Progenitor cell of endocrine pancreas (in vitro differentiated cells): ENCODE data around the gene NDUFAF8. TPM values are rescaled to one million over a fixed set of nuclear protein-coding genes. Genes with fewer than 3 reads are reported as not detected.

Source experiments
- DNase-seq: peaks from one replicate; pipeline ENCODE4 v3.0.0; 2021; ENCODE audit warnings: low spot score; ENCODE audit not compliant: unreplicated experiment
- H3K27ac Mint-ChIP-seq: 2 replicates; pipeline ENCODE4 v1.8.0; 2021; ENCODE audit warnings: mild to moderate bottlenecking, moderate library complexity, mixed read lengths
- H3K27me3 Mint-ChIP-seq: 2 replicates; pipeline ENCODE4 v1.8.0; 2021; ENCODE audit warnings: mixed read lengths
- H3K36me3 Mint-ChIP-seq: 2 replicates; pipeline ENCODE4 v1.8.0; 2022; ENCODE audit warnings: mixed read lengths; ENCODE audit not compliant: insufficient read depth
- H3K4me1 Mint-ChIP-seq: 2 replicates; pipeline ENCODE4 v1.8.0; 2021; ENCODE audit warnings: low read depth, mixed read lengths
- H3K4me3 Mint-ChIP-seq: 2 replicates; pipeline ENCODE4 v1.8.0; 2021; ENCODE audit warnings: low read depth, mild to moderate bottlenecking, moderate library complexity, mixed read lengths
- H3K9me3 Mint-ChIP-seq: 2 replicates; pipeline ENCODE4 v1.8.0; 2021; ENCODE audit warnings: low read depth, mixed read lengths
- total RNA-seq: library from RNA; stranded (reverse); gene quantifications from 2 replicates; pipeline ENCODE4 v1.2.1, GENCODE V29; 2021
- TF ChIP-seq, protein P1 (sequence below): fragments of 200-600 bp; sonication (generic); IDR thresholded peaks from one replicate; pipeline ENCODE4 v1.5.0; 2021; ENCODE audit warnings: antibody characterized with exemption, mild to moderate bottlenecking; ENCODE audit not compliant: unreplicated experiment

Gene NDUFAF8
- total RNA-seq, 1 donor from 2014 or later: 43.6 TPM

DNA sequence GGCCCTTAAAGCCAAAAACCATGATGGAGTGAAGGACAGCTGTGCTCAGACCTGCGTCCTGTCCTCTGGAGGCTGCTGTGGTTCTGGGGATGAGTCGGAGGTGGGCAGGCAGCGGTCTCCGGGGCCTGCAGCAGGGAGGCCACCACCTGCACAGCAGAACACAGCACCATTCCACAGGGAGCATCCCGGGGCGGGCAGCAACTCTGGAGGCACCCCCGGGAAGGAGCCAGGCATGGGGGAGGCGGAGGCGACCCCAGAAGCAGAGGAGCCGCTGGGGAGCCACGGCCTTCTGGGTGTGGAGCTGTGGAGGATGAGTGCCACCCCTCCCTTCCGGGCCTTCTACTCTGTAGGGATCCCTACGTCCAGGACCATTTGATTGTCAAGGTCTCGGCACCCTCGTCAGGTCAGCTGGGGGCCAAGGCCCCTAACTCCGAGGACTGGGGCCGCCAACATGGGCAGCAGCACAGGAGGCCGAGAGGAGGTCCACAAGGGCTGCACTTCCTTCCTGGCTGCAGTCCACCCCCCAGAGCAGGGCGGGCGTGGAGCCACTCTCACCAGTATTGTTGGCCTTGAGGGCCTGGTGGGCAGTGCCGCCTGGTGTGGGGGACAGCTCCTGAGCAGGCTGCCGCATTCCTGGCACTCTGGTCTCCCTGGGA, 40.2 kb upstream of the NDUFAF8 start:
- Mint-ChIP-seq H3K4me1 (no peaks in the 10 kb centered on the region), H3K27me3 (no peaks in the 10 kb centered on the region), H3K27ac (no peak overlapping the region), H3K4me3 (no peak overlapping the region), H3K36me3 (peaks cover 2% of the 10 kb centered on the region), H3K9me3 (no peaks in the 10 kb centered on the region)
- DNase-seq: no peak
- TF ChIP-seq, protein P1, sequence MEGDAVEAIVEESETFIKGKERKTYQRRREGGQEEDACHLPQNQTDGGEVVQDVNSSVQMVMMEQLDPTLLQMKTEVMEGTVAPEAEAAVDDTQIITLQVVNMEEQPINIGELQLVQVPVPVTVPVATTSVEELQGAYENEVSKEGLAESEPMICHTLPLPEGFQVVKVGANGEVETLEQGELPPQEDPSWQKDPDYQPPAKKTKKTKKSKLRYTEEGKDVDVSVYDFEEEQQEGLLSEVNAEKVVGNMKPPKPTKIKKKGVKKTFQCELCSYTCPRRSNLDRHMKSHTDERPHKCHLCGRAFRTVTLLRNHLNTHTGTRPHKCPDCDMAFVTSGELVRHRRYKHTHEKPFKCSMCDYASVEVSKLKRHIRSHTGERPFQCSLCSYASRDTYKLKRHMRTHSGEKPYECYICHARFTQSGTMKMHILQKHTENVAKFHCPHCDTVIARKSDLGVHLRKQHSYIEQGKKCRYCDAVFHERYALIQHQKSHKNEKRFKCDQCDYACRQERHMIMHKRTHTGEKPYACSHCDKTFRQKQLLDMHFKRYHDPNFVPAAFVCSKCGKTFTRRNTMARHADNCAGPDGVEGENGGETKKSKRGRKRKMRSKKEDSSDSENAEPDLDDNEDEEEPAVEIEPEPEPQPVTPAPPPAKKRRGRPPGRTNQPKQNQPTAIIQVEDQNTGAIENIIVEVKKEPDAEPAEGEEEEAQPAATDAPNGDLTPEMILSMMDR: no peak

- Mint-ChIP-seq H3K27me3 (no peaks in the 10 kb centered on the region), H3K27ac (no peak overlapping the region)
Observed at GRCh38 chr17:81199482-81199830, 39.7 kb upstream of the NDUFAF8 start.

DNA sequence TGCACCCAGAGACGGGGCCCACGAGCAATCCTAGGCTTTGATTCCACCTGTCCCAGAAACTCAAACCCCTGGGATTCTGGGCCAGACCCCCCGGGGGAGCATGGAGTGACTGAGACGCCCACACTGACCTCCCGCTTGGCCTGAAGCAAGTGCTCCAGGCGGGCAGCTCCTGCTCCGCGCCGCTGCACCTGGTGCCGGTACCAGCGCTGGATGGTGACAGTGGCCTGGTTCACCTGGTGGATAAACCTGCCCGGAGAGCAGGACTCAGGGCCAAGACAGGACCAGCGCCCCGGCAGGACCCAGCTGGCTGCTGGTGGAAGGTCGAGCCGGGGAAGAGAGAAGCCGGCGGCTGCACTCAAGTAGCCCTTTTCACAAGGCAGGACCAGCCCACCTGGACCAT, 38.9 kb upstream of the NDUFAF8 start:
- Mint-ChIP-seq H3K36me3 (peaks cover 2% of the 10 kb centered on the region), H3K27ac (no peak overlapping the region)

More at GRCh38 chr17:81199482-81199830, 39.7 kb upstream of the NDUFAF8 start:
- TF ChIP-seq, protein P1: no peak
- H3K36me3 Mint-ChIP-seq: peaks cover 2% of the 10 kb centered on the region
- DNase-seq: no peak
- no peaks in the 10 kb centered on the region for H3K9me3 Mint-ChIP-seq
- no peaks in the 10 kb centered on the region for H3K4me1 Mint-ChIP-seq
- no peak overlapping the region for H3K4me3 Mint-ChIP-seq

DNA sequence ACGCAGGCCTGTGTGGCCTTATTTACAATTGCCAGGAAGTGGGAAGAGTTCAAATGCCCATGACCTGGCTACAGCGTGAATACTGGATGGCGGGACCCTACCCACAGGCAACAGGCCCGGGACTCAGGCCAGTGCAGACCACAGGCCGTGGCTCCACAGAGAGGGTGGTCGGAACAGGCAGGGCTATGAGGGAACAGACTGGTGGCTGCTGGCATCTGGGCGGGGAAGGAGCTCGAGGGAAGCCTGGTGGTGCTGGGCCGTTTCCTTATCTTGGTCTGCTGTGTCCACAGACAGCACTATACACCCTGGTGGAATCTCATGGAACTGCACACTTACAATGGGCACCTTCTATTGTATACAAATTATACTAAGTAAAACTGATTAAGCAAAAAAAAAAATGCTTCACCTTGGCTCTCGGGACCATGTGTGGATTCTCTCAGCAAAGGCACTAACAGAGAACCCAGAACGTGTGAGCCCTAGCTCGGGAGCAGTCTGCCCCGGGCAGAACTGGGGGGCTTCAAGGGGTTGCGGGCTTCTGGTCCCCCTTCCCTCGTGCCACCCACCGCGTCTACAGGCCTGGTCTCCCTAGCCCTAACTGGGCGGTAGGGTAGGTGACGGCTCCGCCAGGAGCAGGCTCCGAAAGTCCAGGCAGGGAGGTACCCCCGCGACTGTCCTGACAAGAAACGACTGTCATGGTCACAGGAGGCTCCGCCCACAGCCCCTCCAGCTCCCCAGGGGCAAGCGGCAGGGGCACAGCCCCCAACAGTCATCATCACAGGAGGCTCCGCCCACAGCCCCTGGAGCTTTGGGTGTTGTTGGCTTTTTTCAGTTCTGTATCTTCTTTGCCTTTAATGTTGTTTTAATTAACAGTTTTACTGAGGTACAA, 38.2 kb upstream of the NDUFAF8 start:
- no peaks in the 10 kb centered on the region for H3K9me3 Mint-ChIP-seq
- TF ChIP-seq, protein P1: peak; percentile 55
- no peak overlapping the region for H3K4me3 Mint-ChIP-seq
- DNase-seq: no peak
- H3K4me1 Mint-ChIP-seq: no peaks in the 10 kb centered on the region
- peaks cover 2% of the 10 kb centered on the region for H3K36me3 Mint-ChIP-seq
- H3K27ac Mint-ChIP-seq: no peak overlapping the region
- no peaks in the 10 kb centered on the region for H3K27me3 Mint-ChIP-seq

More for the DNA sequence above, 38.9 kb upstream of the NDUFAF8 start:
- TF ChIP-seq, protein P1: no peak
- H3K4me1 Mint-ChIP-seq: no peaks in the 10 kb centered on the region
- no peaks in the 10 kb centered on the region for H3K9me3 Mint-ChIP-seq
- no peaks in the 10 kb centered on the region for H3K27me3 Mint-ChIP-seq
- no peak for DNase-seq
- no peak overlapping the region for H3K4me3 Mint-ChIP-seq

GRCh38 chr17:81202318-81202717, 36.8 kb upstream of the NDUFAF8 start:
- Mint-ChIP-seq H3K36me3 (peaks cover 2% of the 10 kb centered on the region), H3K4me1 (no peaks in the 10 kb centered on the region), H3K27me3 (no peaks in the 10 kb centered on the region), H3K4me3 (no peak overlapping the region), H3K27ac (no peak overlapping the region), H3K9me3 (no peaks in the 10 kb centered on the region)
- TF ChIP-seq, protein P1: no peak
- no peak for DNase-seq
